ENCODE measurements around the gene MFSD11.
A peak's percentile ranks its signal among the peaks of the same experiment; 100 is the strongest.
"Not testable (repeated sequence)": the region's sequence is repeated elsewhere in the genome, so short reads cannot be mapped to it uniquely, and the experiment has no call there.

MFSD11 gene

DNA sequence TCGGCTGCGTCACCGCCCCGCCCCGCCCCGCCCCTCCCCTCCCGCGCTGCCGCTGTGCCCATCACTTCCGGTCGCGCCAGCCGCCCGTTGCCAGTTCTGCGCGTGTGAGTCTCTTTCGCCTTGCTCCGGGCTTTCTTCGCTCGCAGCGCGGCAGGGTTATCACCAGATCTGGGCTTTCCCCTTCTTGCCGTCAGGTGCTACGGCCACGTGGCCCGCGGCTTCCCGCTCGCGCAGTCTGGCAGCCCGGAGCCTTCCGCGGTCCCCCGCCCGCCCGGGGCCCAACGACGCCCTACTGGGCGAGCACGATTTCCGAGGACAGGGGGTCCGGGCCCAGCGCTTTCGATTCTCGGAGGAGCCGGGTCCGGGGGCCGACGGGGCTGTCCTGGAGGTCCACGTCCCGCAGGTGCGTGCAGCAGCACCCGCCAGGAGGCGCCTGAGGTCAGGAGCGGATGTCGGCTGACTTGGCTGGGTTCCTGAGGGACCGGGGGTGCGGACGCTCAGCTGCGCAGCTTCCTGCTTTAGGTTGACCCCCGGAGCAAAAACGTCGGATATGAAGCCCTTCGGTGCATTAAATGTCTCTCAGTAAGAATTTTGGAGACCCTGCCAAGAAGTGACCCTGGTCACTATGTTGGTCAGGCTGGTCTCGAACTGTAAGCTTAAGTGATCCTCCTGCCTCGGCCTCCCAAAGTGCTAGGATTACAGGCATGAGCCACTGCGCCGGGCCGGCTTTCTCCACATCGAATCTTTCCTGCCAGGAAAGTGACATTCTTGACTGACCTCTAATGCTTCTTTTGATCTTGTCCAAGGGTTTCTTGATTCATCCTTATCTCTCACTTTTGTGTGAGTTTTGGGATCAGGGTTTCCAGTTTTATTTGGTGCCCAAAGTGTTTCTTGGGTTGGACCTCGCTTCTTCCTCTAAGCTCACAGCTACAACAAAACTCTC, 10.9 kb upstream of the MFSD11 start, which contains the start of gene METTL23:
Gene METTL23, plus strand, starts transcription at position 64 of the 943 bp plus-strand sequence. CDS start 2,872 bp downstream, outside the sequence.
- no peak for DNase-seq

DNA sequence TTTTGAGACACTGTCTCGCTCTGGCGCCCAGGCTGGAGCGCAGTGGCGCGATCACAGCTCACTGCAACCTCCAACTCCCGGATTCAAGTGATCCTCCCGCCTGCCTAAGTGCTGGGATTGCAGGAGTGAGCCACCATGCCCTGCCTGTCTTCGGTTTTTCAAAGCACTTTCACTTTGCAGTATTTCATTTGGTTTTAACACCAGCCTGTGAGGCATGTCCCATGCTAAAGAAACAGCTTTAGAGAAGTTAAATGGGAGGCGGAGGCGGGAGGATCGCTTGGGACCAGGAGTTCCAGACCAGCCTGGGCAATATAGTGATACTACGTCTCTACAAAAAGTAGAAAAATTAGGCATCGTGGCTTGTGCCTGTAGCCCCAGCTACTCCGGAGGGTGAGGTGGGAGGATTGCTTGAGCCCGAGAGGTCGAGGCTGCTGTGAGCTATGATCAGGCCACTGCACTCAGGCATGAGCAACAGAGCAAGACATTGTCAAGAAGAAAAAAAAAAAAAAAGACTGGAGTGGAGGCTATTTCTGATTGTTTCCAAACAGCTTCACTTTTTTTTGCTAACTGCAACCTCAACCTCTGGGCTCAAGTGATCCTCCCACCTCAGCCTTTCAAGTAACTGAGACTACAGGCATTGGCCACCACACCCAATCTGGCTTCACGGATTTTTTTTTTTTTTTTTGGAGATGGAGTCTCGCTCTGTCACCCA, 10.0 kb upstream of the MFSD11 start:
- DNase-seq = peak in 1 of 2 donors; percentile 46

DNA sequence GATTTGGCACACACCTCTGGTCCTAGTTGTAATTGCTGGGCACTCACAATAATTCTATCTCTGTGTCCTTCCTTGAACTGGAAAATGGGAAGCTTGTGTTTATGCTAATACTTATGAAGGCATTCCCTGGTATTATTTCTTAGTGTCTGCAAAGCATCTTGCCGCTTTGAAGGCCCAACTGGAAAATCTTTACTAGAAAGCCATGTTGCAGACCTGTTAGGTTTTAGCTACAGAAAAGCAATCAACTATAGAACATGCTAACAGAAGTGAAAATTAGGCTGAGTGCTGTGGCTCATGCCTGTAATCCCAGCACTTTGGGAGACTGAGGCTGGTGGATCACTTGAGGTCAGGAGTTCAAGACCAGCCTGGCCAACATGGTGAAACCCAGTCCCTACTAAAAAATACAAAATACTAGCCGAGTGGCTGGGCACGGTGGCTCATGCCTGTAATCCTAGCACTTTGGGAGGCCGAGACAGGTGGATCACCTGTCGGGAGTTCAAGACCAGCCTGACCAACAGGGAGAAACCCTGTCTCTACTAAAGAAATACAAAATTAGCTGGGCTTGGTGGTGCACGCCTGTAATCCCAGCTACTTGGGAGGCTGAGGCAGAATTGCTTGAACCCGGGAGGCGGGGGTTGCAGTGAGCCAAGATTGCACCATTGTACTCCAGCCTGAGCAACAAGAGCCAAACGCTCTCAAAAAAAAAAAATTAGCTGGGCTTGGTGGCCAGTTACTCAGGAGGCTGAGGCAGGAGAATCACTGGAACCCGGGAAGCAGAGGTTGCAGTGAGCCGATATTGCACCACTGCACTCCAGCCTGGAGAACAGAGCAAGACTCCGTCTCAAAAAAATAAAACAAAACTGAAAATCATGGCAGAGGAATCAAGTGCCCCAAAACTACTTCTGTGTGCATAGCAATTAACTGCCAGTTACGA, 5.9 kb upstream of the MFSD11 start:
- peak in 1 of 2 donors; percentile 14 for DNase-seq

GRCh38 chr17:76732734-76733617, 4.9 kb upstream of the MFSD11 start:
- DNase-seq = peak in 1 of 2 donors; percentile 17

GRCh38 chr17:76733618-76733957, 4.3 kb upstream of the MFSD11 start:
- DNase-seq = peak in 1 of 2 donors; percentile 14

DNA sequence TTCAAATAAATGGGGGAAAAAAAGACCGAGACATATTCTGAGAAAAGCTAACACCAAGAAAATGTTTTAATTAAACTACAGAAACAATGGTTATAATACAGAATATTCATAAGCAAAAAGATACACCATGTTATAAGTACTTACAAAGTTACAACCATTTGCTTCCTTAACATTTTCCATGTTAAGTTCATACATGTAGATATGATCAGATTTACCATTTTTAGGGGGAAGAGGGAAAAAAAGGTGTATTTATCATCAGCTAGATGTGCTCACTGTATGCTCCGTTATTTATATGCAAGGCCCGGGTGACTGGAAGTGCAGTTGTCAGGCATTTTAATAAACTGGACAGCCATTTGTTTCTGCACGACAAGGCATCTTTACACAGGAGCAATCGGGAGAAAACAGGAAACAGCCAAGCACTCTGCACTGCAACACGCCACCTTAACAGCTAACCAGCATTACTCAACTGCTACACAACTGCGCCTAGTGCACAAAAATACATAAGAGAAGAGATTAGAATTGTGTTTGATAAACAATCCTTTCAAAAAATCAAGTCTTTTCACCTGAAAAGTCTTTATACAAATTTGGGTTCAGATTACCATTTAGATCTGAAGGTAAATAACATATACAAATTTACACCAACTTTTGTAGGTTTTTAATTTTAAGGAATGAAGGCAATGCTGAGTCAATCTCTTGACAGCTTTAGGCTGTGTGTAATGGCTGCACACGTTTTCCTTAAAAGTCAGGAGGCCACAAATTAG, 3.7 kb upstream of the MFSD11 start:
- DNase-seq = peak in 1 of 2 donors; percentile 33

DNA sequence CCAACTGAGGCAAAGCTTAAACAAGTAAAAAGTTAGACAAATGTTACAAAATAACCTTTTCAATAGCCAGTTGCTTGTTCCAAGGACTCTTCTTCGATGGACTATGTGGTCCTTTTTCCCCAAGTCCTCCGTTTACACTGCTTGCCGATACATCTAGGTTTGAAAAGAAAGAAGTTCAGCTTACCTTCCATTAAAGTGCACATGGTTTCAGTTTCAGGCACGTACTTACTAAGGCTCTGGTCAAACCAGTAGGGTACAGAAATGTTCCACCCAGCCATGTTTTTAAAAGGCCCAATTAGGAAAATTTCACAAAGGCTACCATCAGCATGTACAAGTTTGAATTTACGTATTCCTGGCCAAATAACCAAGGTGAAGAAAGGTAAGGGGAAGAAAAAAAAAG, 2.9 kb upstream of the MFSD11 start:
- peak in 1 of 2 donors; percentile 58 for DNase-seq

GRCh38 chr17:76735586-76736348, 2.2 kb upstream of the MFSD11 start:
- DNase-seq = peak in 1 of 2 donors; percentile 21

DNA sequence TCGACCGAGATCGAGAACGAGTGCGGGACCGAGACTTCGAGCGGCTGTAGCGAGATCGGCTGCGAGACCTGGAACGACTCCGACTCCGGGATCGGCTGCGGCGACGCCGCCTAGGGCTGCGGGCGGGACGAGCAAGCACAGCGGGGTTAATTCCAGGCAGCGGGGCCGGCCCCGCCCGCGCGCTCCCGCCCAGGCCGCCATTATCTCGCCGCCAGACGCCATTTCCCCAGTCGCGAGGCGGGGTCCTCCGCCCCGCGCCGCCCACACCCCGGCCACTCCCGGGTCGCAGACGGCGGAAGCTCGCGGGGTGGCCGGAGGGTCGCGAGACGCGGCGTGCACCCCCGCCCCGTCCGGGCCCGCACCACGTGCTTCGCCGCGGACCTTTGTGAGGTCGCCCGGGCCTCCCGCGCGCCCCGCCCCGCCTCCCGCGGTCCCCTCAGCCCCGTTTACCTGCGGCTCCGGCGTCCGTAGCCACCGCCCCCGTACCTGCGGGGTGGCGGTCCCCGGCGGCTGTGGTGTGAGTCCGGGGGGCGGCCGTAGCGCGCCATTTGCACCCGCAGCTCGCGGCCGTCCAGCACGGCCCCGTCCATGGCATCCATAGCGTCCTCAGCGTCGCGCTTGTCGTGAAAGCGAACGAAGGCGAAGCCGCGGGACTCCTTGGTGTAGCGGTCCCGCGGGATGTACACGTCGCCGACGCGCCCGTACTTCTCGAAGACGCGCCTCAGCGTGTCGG, 1.4 kb upstream of the MFSD11 start:
- peak; percentile 69 to 78 for DNase-seq

DNA sequence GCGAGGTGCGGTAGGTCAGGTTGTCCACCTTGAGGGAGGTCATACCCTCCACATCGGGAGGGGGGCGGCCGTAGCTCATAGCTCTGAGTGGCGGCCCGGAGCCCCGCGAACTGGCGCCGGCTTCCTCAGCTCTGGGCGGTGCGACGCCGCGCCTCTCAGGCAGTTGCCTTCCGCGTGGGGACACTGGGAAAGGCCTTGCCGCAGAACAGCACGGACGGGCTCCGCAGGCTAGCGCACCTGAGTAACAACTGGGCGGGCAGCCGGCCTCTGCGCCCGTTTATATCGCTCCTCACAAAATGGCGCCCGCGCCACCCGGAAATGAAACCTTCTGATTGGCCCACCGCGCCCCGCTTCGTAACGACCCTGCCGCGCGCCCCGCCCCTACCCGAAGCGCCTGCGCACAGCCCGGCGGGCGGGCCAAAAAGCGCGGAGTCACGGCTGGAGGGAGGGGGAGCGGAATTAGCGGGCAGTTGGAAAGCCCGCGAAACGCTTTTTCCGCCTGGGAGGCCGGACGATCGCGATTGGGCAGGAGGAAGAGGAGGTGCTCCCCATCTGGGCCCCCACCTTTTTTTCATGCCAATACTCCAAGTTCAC, 740 bp upstream of the MFSD11 start, which contains the start of gene SRSF2:
Gene SRSF2, minus strand, starts transcription at position 250 of the 594 bp plus-strand sequence. Its CDS starts 171 bp downstream, at position 79.
- DNase-seq = peak; percentile 99 to 100

GRCh38 chr17:76738468-76738850, 540 bp downstream of the MFSD11 start:
- no peak for DNase-seq

DNA sequence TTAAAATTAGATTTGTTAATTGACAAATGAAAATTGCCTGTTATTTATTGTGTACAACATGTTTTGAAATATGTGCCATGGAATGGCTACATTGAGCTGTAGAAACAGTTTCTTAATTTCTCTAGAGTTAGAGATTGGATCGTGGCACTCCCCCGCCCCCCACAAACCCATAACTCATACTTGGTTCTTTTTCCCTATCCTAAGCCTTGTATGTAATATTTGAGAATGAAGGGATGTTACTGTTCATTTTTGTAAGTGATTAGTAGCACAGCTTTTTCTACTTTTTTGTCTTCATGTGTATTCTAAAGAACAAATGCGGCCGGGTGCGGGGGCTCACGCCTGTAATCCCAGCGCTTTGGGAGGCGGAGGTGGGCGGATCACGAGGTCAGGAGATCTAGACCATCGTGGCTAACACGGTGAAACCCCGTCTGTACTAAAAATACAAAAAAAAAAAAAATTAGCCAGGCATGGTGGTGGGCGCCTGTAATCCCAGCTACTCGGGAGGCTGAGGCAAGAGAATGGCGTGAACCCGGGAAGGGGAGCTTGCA, 1.7 kb downstream of the MFSD11 start:
- not testable (repeated sequence) for DNase-seq

DNA sequence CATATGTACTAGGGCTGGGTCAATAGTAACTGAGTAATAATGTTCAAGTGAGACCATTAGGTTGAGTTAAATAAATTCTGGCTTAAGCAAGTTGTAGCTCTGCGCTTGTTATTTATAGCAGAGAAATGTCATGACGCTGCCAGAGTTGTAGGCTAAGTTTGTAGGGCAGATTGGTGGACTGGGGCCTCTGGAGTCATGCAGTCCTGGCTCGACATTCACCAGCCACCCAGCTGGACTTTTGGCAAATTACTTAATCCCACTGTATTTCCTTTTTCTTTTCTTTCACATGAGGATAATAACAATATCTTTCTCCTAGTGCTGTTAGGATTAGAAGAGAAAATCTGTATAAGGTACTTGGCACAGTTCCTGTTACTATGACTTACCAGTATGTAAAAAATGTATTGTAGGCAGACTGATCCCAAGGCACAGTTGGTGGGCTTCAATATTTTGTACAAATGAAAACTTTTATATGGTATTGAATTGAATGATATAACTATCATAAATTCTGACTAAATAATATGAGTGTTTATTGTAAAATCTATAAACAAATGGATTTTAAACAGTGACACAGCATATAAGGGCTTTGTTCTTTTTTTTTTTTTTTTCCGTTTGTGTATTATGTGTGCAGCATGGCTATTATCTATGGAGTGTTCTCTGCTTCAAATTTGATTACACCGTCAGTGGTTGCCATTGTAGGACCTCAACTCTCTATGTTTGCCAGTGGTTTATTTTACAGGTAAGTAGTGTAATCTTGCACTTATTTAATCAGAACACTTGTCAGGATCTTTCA, 2.6 kb downstream of the MFSD11 start:
- no peak for DNase-seq

- no peak for DNase-seq
These were observed 5.0 kb downstream of the MFSD11 start for GRCh38 chr17:76742958-76743357.

DNA sequence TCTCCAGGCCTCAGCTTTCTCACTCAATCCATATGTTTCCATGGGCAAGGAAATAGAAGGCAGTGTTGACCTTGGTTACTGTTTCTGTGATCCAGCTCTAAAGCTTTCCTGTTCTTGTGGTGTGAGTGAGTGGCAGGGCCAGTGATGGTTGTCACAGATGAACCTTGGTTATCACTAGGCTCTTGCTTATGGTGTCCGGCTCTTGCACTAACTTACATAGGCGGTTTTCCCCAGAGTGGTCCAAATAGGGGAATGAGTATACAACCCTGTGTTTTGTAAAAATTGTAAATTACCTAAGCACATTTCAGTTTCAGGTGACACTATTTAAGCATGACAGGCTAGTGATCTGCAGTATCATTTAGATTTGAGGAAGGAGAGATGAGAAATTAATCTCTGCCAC, 6.8 kb downstream of the MFSD11 start:
- no peak for DNase-seq

- not testable (repeated sequence) for DNase-seq
These were observed 7.9 kb downstream of the MFSD11 start for GRCh38 chr17:76745785-76746184.

DNA sequence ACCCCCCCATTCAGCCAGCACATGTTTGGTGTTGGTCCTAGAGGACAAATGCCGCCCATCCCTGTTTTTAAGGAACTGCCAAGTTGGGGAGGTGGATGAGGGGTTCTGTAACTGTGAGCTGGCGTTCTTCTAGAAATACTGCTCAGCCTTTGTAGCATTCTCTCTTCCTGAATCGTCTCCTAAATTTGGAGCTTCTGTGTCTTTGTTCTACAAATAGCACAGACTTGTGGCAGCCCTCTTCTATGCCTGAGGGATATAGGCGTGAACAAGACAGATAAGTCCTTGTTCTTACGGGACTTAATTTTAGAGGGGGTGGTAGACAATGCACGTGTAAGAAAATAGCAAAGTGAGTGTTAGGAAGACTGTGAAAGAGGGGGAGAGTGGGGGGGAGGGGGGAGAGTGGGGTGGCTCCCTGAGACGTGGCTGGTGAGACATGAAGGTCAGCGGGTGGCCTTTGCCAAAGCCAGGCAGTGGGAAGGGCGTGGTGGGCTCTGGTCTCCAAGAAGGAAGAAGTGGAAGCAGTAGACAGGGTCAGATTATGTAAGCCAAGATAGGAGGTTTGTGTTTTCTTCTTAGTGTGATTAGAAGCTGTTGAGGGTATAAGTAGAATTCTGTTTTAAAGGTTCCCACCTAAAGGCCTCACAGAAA, 9.9 kb downstream of the MFSD11 start:
- DNase-seq = no peak
